CD14-positive monocyte (primary cell): ENCODE measurements around the gene RNASE12. TPM values are rescaled to one million over a fixed set of nuclear protein-coding genes. Genes with fewer than 3 reads are reported as not detected.

ENCODE experiments used
- DNase-seq, 3 donors: peaks; one replicate each; pipeline ENCODE4 v3.0.0-alpha.2; 2011 to 2022
- H2AFZ ChIP-seq: 2 replicates; pipeline ENCODE4 v1.6.0; 2012; ENCODE audit warnings: mild to moderate bottlenecking, low read depth, low read length, inconsistent platforms; ENCODE audit not compliant: insufficient read depth, poor library complexity, severe bottlenecking
- H3K27ac ChIP-seq, 2 donors: 1 replicate in 1 of 2; 2 replicates in 1 of 2; pipeline ENCODE4 v1.5.1; 2012 to 2013; ENCODE audit warnings: low read length in 2 of 2, control low read depth in 1 of 2, inconsistent platforms in 1 of 2, low read depth in 1 of 2, mild to moderate bottlenecking in 1 of 2
- H3K27me3 ChIP-seq, 2 donors: one replicate each; pipeline versions ENCODE4 v1.6.0 to v1.6.1; 2011 to 2013; ENCODE audit warnings: low read length in 2 of 2; ENCODE audit not compliant: control insufficient read depth in 2 of 2, insufficient read depth in 2 of 2
- H3K36me3 ChIP-seq, 2 donors: replicated peaks in 1 of 2; 1 replicate in 1 of 2; 2 replicates in 1 of 2; pipeline versions ENCODE4 v1.5.1 to v1.6.1; 2012 to 2013; ENCODE audit warnings: low read length in 2 of 2, control low read depth in 1 of 2, inconsistent platforms in 1 of 2, mild to moderate bottlenecking in 1 of 2; ENCODE audit not compliant: insufficient read depth in 2 of 2, control insufficient read depth in 1 of 2
- H3K4me1 ChIP-seq, 2 donors: 1 replicate in 1 of 2; 2 replicates in 1 of 2; pipeline versions ENCODE4 v1.5.1 to v1.6.1; 2012 to 2013; ENCODE audit warnings: low read length in 2 of 2, control low read depth in 1 of 2, inconsistent platforms in 1 of 2, mild to moderate bottlenecking in 1 of 2, moderate library complexity in 1 of 2; ENCODE audit not compliant: insufficient read depth in 2 of 2, control insufficient read depth in 1 of 2
- H3K4me2 ChIP-seq: replicated peaks from 2 replicates; pipeline ENCODE3; 2012; ENCODE audit warnings: low read length, moderate library complexity, mild to moderate bottlenecking; ENCODE audit not compliant: poor library complexity, severe bottlenecking; ENCODE audit errors: extremely low read depth
- H3K4me3 ChIP-seq, 3 experiments: fragments of 200-600 bp in 1 of 3; sonication (generic) in 1 of 3; replicated peaks in 1 of 3; 1 replicate in 2 of 3; 2 replicates in 1 of 3; pipeline ENCODE4 v1.5.1; 2011 to 2013; ENCODE audit warnings: low read length in 3 of 3, mild to moderate bottlenecking in 3 of 3, control low read depth in 2 of 3, low read depth in 2 of 3, inconsistent platforms in 1 of 3, moderate library complexity in 1 of 3
- H3K79me2 ChIP-seq: 2 replicates; pipeline ENCODE4 v1.6.0; 2012; ENCODE audit warnings: mild to moderate bottlenecking, control low read depth, inconsistent platforms, low read length, moderate library complexity; ENCODE audit not compliant: insufficient read depth
- H3K9ac ChIP-seq: 2 replicates; pipeline ENCODE4 v1.6.0; 2017; ENCODE audit warnings: low read length, mild to moderate bottlenecking; ENCODE audit not compliant: insufficient read depth, poor library complexity, severe bottlenecking
- H3K9me3 ChIP-seq, 2 donors: replicated peaks in 1 of 2; 1 replicate in 1 of 2; 2 replicates in 1 of 2; pipeline versions ENCODE4 v1.5.1 to v1.6.1; 2012 to 2013; ENCODE audit warnings: low read length in 2 of 2, control low read depth in 1 of 2; ENCODE audit not compliant: control insufficient read depth in 1 of 2, insufficient read depth in 1 of 2
- H4K20me1 ChIP-seq: 2 replicates; pipeline ENCODE4 v1.6.0; 2012; ENCODE audit warnings: mild to moderate bottlenecking, low read length, control low read depth, moderate library complexity; ENCODE audit not compliant: insufficient read depth
- H3K27ac Mint-ChIP-seq, 7 donors: one replicate each; pipeline ENCODE4 v1.8.0; 2020; ENCODE audit warnings: mild to moderate bottlenecking in 7 of 7, mixed read lengths in 7 of 7, moderate library complexity in 6 of 7, inconsistent platforms in 2 of 7
- H3K27me3 Mint-ChIP-seq, 3 donors: one replicate each; pipeline ENCODE4 v1.8.0; 2021 to 2022; ENCODE audit warnings: low read depth in 3 of 3, mild to moderate bottlenecking in 3 of 3, mixed read lengths in 3 of 3, moderate library complexity in 3 of 3, inconsistent platforms in 1 of 3
- H3K36me3 Mint-ChIP-seq, 2 donors: one replicate each; pipeline ENCODE4 v1.8.0; 2020; ENCODE audit warnings: mixed read lengths in 2 of 2, inconsistent platforms in 1 of 2, mild to moderate bottlenecking in 1 of 2
- H3K4me1 Mint-ChIP-seq: one replicate; pipeline ENCODE4 v1.8.0; 2020; ENCODE audit warnings: mild to moderate bottlenecking, mixed read lengths
- H3K4me3 Mint-ChIP-seq, 2 donors: one replicate each; pipeline ENCODE4 v1.8.0; 2020; ENCODE audit warnings: mild to moderate bottlenecking in 2 of 2, mixed read lengths in 2 of 2, moderate library complexity in 1 of 2
- H3K9me3 Mint-ChIP-seq, 7 donors: one replicate each; pipeline ENCODE4 v1.8.0; 2020 to 2022; ENCODE audit warnings: mixed read lengths in 7 of 7, mild to moderate bottlenecking in 6 of 7, moderate library complexity in 6 of 7, inconsistent platforms in 2 of 7
- CTCF ChIP-seq: fragments of 200-600 bp; IDR thresholded peaks from one replicate; pipeline ENCODE4 v1.8.0; 2022; ENCODE audit warnings: antibody characterized with exemption, mild to moderate bottlenecking
- WGBS: methylation state at CpG from one replicate; pipeline ENCODE4 v1.1.5; 2013; ENCODE audit warnings: missing lambda C conversion rate; ENCODE audit not compliant: insufficient coverage; 5-methylcytosine and 5-hydroxymethylcytosine counted together
- intact Hi-C, 2 donors: fragments of 100-400 bp; cut with micrococcal nuclease; formaldehyde crosslinking; loops; one replicate each; pipeline versions ENCODE4 v1.15.0 to v1.15.1; 2023
- polyA plus RNA-seq, 3 donors: library from polyadenylated mRNA; depleted of rRNA in 1 of 3; unstranded in 2 of 3; stranded (reverse) in 1 of 3; fragments of 300-500 nt in 2 of 3; fragments of >200 nt in 1 of 3; fragmentation: Illumina TruSeq in 2 of 3; gene quantifications; 1 replicate in 2 of 3; 2 replicates in 1 of 3; pipeline ENCODE4 v1.2.3, GENCODE V29; 2012 to 2021

Gene RNASE12
- polyA plus RNA-seq, 3 donors: not detected

DNA sequence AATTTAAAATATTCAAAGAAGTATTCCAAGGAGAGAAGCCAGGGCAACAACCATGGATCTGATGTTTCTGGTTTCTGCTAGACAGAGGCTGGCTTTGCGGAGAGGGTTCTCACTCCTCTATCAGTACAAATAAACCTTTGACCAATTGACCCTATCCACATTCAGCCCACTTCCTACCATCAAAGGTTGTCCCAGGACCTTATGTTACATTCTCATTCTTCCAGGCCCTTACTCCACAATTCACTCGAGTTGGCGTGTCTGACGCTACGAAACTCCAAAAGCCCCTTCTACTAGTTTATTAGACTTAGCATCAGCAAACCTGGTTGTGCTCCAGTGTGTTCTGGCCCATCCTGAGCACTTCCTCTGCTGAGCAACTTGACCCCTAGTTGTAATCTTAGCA, 24.8 kb upstream of the RNASE12 start:
- H3K9ac ChIP-seq: no peak overlapping the region
- H2AFZ ChIP-seq: no peak overlapping the region
- H3K36me3 ChIP-seq: no peaks in the 10 kb centered on the region
- H3K4me3 ChIP-seq: no peak overlapping the region
- peaks cover 21% of the 10 kb centered on the region for H3K4me1 Mint-ChIP-seq
- H3K36me3 Mint-ChIP-seq: no peaks in the 10 kb centered on the region
- no peak overlapping the region for H3K4me2 ChIP-seq
- H3K4me1 ChIP-seq: peaks cover 43 to 48% of the 10 kb centered on the region in 2 donors
- H3K27me3 ChIP-seq: no peaks in the 10 kb centered on the region
- H3K27me3 Mint-ChIP-seq: no peaks in the 10 kb centered on the region
- no peak overlapping the region for H3K27ac ChIP-seq
- H3K9me3 ChIP-seq: no peaks in the 10 kb centered on the region
- no peak for TF ChIP-seq CTCF
- intact Hi-C loops: loop anchor here in 1 of 2 donors (10.0 kb wide), 1 partner anchor 169 kb away; the partner anchor contains the start of gene RNASE6
- H4K20me1 ChIP-seq: no peaks in the 10 kb centered on the region
- no peak overlapping the region for H3K4me3 Mint-ChIP-seq
- WGBS: 100% methylated on average over 3 of the region's 5 CpGs
- DNase-seq: no peak
- H3K9me3 Mint-ChIP-seq: no peaks in the 10 kb centered on the region
- H3K79me2 ChIP-seq: no peaks in the 10 kb centered on the region
- no peak overlapping the region for H3K27ac Mint-ChIP-seq

DNA sequence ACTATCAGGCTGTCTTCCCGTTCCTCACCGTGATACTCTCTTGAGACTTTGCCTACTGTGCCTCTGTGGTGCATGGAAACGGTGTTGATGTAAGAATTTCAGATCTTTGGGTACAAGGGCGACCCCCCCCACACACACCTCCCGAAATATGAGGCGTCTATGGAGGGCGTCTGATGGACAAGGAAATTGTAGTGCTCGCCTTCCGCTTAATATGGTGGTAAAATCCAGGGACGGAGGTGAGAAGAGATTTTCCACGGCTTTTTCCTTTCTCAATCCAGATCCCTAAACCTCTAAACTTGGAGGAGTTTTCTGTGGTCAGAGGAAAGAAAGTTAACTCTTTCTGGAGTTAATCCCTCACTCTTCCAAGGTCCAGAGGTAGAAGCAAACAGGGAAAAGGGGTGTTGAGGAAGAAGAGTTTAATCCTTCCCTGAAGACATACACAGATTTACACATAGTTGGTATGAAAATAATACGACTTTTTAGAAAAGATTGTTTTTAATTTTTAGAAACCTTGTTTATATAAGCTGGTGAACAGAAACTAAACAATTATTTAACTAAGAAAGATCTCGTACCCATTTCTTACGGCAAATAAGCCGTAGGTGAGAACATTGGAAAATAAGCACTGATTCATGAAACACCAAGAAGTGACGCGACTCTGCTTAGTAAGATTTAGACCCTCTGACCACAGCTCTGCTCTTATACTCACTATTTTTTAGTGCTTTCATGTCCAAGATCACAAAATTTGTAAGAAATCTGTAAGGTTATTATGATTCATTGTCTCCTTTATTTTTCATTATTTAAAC, 23.1 kb upstream of the RNASE12 start:
- no peaks in the 10 kb centered on the region for H3K36me3 Mint-ChIP-seq
- Histone ChIP-seq H4K20me1 (no peaks in the 10 kb centered on the region), H3K27ac (no peak overlapping the region), H3K27me3 (no peaks in the 10 kb centered on the region), H3K4me1 (peaks cover 55 to 61% of the 10 kb centered on the region in 2 donors), H3K79me2 (no peaks in the 10 kb centered on the region), H3K9me3 (no peaks in the 10 kb centered on the region), H2AFZ (peak overlapping the region; percentile 74), H3K4me2 (peak overlapping the region; percentile 70), H3K36me3 (no peaks in the 10 kb centered on the region), H3K9ac (no peak overlapping the region), H3K4me3 (peak overlapping the region; percentile 45 to 69 (median 58))
- 49% methylated on average over 3 of the region's 17 CpGs for WGBS
- H3K27ac Mint-ChIP-seq: no peak overlapping the region
- H3K9me3 Mint-ChIP-seq: no peaks in the 10 kb centered on the region
- no peaks in the 10 kb centered on the region for H3K27me3 Mint-ChIP-seq
- no peak for DNase-seq
- no peak overlapping the region for H3K4me3 Mint-ChIP-seq
- TF ChIP-seq CTCF: no peak
- intact Hi-C loops: loop anchor here in 1 of 2 donors (5.0 to 10.0 kb wide), 3 partner anchors 171 to 272 kb away; partner anchors contain the start of genes PARP2 and RNASE6
- H3K4me1 Mint-ChIP-seq: peaks cover 21% of the 10 kb centered on the region
